Stimulated activated CD8-positive, alpha-beta memory T cell treated with anti-CD3 and anti-CD28 coated beads, Interleukin-2, amount 100 ng/mL, for 1 hour (primary cell): ENCODE measurements around the gene NTMT1.

ENCODE experiments used
- DNase-seq, 2 donors: peaks; one replicate each; pipeline ENCODE4 v3.0.0-alpha.2; 2020; ENCODE audit warnings: low read depth in 2 of 2

The NTMT1 gene

DNA sequence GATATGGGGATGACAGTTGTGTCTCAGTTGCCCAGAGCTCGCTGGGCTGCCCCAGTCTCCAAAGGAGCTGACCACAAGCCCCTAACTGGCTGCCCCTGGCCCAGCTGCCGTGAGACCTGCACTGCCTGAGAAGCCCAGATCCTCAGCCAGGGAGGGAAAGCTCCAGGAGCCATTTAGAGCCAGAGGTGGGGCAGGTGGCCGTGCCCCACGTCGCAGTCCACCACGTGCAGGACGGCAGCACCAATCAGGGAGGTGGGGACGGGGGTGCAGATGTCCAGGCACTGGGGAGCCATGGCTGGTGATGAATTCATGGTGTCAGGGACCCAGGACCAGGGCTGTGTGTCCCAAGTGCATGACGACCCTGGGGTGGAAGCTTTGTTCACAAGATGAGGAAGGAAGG, 52.9 kb downstream of the NTMT1 start:
- DNase-seq = no peak

DNA sequence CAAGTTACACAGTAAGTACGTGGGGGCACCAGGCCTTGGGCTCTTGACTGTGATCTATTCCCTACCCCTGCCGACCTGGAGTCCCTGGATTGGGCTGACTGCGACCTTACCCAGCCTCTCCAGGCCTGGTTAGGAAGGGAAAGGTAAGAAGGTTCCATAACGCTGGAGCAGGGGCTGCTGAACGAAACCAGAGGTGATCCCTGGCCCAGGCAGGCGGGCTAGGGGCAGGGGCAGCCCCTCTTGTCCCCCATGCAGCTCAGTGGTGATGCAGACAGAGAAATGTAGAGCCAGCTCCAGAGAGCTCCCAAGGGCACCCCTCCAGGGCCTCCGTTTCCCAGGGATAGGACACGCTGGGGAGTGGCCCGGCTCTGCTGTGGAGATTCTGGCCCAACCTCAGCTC, 53.6 kb downstream of the NTMT1 start:
- DNase-seq = no peak

DNA sequence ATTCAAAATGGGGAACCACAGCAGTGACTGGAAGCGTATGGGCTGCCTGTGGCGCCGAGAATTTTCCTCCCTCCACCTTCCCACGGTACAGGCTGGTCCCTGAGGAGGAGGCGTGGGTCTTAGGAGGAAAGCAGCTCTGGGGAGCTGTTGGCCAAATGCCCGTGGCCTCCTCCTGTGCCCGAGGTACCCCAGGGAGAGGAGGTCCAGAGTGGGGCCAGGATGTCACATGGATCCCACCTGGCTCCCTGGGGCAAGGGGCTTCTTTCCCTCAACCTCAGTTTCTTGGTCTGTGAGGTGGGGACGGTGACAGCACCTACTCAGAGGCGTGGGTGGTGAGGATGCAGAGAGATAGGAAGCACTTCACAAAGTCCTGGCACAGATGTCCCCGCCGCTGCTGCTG, 56.0 kb downstream of the NTMT1 start:
- DNase-seq = no peak

DNA sequence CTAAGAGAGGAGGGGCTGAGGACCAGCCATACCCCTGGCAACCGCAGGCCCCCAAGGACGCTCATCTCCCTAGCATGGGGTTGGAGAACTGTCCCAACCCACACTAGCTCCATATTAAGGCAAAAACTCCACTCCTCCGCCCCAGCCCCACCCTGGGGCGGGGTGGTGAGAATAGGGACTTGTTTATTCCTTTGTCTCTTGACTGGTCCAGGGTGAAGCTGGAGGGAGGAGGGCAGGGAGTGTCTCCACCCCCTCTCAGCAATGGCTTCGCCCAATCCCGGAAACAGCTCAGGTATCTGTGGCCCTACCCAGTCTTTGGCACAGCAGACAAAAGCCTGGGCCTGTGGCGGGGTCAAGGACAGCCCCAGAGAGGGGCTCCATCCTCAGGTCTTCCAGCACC, 56.4 kb downstream of the NTMT1 start:
- no peak for DNase-seq

DNA sequence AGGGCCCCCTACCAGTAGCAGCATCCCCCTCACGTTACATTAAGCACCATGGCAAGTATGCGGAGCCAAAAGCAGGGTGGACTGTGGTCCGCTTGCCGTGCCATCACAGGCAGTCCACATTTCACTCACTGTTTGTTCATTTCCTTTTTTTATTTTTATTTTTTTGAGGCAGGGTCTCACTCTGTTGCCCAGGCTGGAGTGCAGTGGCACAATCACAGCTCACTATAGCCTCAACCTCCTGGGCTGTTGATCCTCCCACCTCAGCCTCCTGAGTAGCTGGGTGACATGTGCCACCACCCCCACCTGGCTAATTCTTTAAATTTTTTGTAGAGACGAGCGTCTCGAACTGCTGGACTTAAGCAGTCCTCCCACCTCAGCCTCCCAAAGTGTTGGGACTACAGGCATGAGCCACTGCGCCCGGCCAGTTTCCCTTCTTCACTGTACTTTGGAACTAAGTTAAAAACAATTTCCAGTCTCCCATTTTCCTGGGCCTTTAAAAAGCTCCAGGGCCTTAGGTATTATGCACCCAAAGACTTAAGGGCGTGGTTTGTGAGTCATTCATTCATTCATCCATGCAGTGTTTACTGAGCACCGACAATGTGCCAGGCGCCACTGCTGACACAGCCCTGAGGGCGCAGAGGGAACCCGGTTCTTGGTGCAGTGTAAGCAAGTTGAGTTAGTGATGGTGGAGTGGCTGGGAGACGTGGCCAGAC, 59.4 kb downstream of the NTMT1 start:
- no peak for DNase-seq
